ENCODE measurements around the gene FANCG.

FANCG gene

GRCh38 chr9:35051069-35051967, 28.4 kb downstream of the FANCG start:
- peak; percentile 79 for DNase-seq (ENCODE audit: low read depth)
- H3K4me3 ChIP-seq (ENCODE audit: low read depth, low read length) = no peak overlapping the region
- TF ChIP-seq CTCF (conservative IDR thresholded peaks at IDR 0.05; ENCODE audit: low read depth, low read length) = peak; percentile 83

GRCh38 chr9:35048511-35048910, 31.2 kb downstream of the FANCG start:
- no peak overlapping the region for H3K4me3 ChIP-seq (ENCODE audit: low read depth, low read length)
- TF ChIP-seq CTCF (conservative IDR thresholded peaks at IDR 0.05; ENCODE audit: low read depth, low read length) = no peak
- no peak for DNase-seq (ENCODE audit: low read depth)

GRCh38 chr9:35044071-35044470, 35.7 kb downstream of the FANCG start:
- no peak for TF ChIP-seq CTCF (conservative IDR thresholded peaks at IDR 0.05; ENCODE audit: low read depth, low read length)
- no peak overlapping the region for H3K4me3 ChIP-seq (ENCODE audit: low read depth, low read length)
- no peak for DNase-seq (ENCODE audit: low read depth)

- TF ChIP-seq CTCF (conservative IDR thresholded peaks at IDR 0.05; ENCODE audit: low read depth, low read length) = no peak
- no peak for DNase-seq (ENCODE audit: low read depth)
- H3K4me3 ChIP-seq (ENCODE audit: low read depth, low read length) = no peak overlapping the region
Measured at GRCh38 chr9:35042891-35043545, 36.7 kb downstream of the FANCG start.

GRCh38 chr9:35042081-35042604, 37.6 kb downstream of the FANCG start:
- peak; percentile 47 for DNase-seq (ENCODE audit: low read depth)
- no peak overlapping the region for H3K4me3 ChIP-seq (ENCODE audit: low read depth, low read length)
- no peak for TF ChIP-seq CTCF (conservative IDR thresholded peaks at IDR 0.05; ENCODE audit: low read depth, low read length)

GRCh38 chr9:35035851-35036701, 43.7 kb downstream of the FANCG start:
- peak overlapping the region; percentile 52 for H3K4me3 ChIP-seq (ENCODE audit: low read depth, low read length)
- peak; percentile 71 for DNase-seq (ENCODE audit: low read depth)
- TF ChIP-seq CTCF (conservative IDR thresholded peaks at IDR 0.05; ENCODE audit: low read depth, low read length) = peak; percentile 25
